Measurements from ENCODE around the gene BCAS3.
A peak's percentile ranks its signal among the peaks of the same experiment; 100 is the strongest.

BCAS3 gene

GRCh38 chr17:61405686-61406536 lies 728.3 kb downstream of the BCAS3 start:
- DNase-seq, result no peak

DNA sequence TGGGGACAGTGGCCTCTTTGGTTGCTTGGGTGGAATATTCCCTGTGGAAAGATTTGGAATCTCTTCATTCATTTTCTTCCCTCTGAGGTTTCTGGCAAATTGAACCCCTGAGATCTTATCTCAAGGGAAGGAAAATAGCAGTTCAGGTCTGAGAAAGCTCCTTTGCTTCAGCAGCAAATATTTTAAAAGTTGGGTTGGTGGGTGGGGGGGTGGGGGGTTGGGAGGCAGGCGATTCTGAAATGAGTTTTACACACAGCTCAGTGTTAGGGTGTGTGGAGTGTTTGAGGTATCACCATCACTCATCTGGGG lies 728.8 kb downstream of the BCAS3 start:
- no peak for DNase-seq

GRCh38 chr17:61406971-61407911 lies 729.6 kb downstream of the BCAS3 start:
- no peak for DNase-seq

DNA sequence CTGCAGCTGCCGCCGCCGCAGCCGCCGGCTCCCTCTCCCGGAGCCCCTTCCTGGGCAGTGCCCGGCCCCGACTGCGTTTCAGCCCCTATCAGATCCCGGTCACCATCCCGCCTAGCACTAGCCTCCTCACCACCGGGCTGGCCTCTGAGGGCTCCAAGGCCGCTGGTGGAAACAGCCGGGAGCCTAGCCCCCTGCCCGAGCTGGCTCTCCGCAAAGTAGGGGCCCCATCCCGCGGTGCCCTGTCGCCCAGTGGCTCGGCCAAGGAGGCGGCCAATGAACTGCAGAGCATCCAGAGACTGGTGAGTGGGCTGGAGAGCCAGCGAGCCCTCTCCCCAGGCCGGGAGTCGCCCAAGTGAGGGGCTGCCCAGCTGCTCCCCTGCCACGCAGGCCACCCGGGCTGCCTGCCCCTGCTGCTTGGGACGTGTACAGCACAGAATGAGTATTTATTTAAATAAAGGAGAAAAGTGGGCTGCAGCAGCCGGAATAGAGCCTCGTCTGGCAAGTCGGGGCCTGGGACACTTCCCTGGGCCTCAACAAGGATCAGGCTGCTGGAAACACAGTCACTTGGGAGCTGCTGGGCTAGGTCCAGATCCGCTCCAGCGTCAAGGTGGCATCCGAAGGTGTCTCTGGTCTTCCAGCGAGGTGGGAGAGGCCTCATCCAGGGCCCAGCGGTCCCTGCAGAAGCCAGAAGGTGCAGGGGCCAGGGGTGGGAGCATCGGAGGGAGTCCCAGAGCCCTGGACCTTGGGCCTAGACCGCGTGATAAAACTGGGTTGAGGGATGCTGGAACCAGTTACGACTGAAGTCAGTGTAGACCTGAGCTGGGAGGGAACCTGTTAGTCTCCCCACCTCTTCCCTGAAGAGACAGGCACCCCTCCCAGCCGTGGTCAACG lies 730.7 kb downstream of the BCAS3 start:
- DNase-seq, result no peak

- peak; percentile 29 for DNase-seq
These were observed 731.9 kb downstream of the BCAS3 start for GRCh38 chr17:61409301-61410112.

GRCh38 chr17:61410141-61411010 lies 732.7 kb downstream of the BCAS3 start:
- DNase-seq, result peak; percentile 70

GRCh38 chr17:61411011-61411260 lies 733.3 kb downstream of the BCAS3 start:
- DNase-seq, result no peak

GRCh38 chr17:61411261-61412142 lies 733.9 kb downstream of the BCAS3 start:
- DNase-seq, result peak; percentile 15

- peak; percentile 70 for DNase-seq
These were observed 734.6 kb downstream of the BCAS3 start for GRCh38 chr17:61412143-61412859.

GRCh38 chr17:61412860-61413660 lies 735.4 kb downstream of the BCAS3 start:
- DNase-seq, result peak; percentile 15

GRCh38 chr17:61413661-61414126 lies 736.0 kb downstream of the BCAS3 start:
- DNase-seq, result no peak

DNA sequence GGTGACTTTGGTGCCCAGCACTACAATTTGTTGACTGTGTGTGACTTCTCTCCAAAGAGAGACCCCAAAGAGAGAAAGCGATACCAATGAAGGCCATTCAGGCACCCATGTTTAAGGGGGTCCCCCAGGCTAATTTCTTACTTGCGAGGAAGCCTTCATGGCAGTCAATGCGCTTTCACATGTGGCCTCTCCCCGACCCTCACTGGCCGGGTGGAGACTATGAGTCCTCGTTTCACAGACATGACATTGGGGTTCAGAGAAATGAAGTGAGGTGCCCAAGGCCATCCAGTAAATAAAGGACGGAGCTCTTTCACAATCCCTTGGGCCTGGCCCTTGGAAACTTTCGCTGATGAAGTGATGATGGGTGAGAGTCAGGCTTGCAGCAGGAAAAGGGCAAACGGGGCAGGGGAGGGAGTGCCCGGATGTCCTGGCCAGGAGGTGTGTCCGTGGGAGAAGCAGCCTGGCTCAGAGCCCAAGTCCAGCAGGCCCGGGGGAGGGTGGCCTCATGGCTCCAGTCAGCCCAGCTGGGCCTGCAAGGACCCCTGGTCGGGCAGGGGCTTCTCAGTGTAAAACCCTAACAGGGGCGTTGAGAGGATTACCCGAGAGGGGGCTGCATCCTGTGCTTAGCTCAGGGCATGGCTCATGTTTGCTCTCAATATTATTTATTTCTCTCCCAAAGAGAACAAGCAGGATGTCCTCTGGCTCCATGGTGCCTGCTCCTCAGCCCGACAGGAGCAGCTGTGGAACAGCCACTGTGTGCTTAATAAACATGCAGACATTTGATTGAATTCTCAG lies 736.7 kb downstream of the BCAS3 start:
- DNase-seq, result no peak

GRCh38 chr17:61414936-61415251 lies 737.2 kb downstream of the BCAS3 start:
- no peak for DNase-seq

DNA sequence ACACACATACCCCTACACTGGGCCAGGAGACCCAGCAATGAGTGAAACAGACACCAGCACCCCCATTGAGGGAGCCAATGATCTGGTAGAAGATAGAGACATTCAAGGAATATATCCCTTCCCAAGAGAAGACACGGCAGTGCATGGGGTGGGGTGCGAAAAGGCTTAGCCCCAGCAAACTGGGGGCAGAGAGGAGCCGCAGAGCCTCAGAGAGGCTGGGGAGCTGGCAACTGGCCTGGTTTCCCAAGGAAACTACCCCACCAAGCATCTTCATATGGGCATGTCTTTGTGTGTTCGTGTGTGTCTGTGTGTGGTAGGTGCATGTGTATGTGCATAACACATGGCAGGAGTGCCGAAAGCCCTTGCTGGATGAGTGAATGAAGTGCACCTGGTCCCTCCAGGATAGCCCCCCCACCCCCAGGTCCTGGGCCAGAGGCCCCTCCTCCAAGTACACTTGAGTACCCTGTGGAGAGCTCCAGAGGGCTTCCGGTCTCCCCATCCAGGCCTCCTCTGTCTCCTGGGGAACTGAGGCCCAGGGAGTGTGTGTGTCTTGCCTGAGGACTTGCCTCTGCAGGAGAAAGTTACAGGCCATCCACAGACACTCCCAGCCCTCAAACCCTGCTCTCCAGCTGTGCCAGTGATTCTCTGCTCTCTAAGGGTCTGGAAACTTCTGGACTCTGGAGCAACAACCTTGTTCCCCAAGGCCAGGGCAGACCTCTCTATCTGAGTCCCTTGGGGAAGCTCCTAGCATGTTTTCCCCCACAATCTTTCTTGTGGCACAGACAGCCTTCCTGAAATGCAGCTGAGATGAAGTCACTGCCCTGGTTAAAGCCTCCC lies 737.9 kb downstream of the BCAS3 start:
- peak; percentile 10 for DNase-seq

DNA sequence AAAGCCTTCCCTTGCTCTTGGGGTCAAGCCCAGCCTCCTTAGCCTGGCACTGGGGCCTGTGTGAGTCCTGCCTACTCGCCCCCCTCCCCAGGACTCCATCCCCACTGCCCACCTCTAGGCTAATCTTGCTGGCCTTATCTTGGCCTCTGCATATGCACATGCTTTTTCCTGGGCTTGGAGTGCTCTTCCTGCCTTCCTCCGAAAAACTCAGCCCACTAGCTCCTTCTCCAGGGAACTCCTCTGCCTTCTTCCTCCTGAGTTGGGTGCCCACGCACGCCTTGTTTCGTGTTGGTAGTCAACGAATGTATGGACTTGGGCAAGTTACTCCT lies 738.5 kb downstream of the BCAS3 start:
- DNase-seq, result no peak

- DNase-seq, result peak; percentile 61
These were observed 739.1 kb downstream of the BCAS3 start for GRCh38 chr17:61416540-61417363.

All from CD4-positive, alpha-beta T cell treated with Interleukin-15 for 1 hour (primary cell).